D341Med (cell line): Measurements from ENCODE around the gene TBK1.

Source experiments
- DNase-seq: peaks from one replicate; pipeline ENCODE4 v3.0.0; 2012; ENCODE audit warnings: low spot score

Gene TBK1

GRCh38 chr12:64452559-64453329, 824 bp downstream of the TBK1 start:
- DNase-seq, result no peak

DNA sequence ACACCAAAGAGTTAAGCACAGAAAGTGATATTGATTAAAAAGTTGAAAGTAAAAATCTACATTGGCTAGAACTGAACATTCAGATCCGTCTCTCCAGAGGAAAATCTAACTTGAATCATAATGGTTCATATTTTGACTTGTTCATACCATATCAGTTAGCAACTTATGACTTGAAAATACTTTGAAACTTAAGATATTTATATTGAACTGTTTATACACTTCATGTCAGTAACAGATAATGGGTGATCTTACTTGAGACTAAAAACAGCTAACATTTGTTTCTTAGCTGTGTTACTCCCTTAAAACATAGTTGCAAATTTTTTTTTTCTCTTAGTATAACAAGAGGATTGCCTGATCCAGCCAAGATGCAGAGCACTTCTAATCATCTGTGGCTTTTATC, 3.6 kb downstream of the TBK1 start:
- no peak for DNase-seq

- DNase-seq, result no peak
Observed at GRCh38 chr12:64456119-64456518, 4.2 kb downstream of the TBK1 start.

- DNase-seq, result no peak
Observed at GRCh38 chr12:64457032-64457431, 5.1 kb downstream of the TBK1 start.

DNA sequence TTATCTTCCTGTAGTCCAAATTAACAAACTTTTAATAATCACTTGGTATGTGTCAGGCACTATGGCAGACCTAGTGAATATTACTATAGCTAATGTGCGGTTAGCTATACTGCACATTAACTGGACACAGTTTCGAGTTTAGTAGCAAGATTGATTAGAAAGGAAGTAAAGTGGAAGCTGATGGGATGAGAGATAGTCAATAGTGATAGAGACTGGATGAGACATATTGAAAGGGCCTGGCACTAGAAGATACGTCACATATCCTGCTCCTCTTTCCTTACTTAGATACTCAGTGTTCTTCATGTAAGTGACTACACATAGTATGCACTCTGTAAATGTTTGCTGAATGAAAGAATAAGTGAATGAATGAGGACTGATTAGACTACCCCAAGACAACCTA, 5.5 kb downstream of the TBK1 start:
- DNase-seq, result no peak

- no peak for DNase-seq
Observed at GRCh38 chr12:64457923-64458322, 6.0 kb downstream of the TBK1 start.

DNA sequence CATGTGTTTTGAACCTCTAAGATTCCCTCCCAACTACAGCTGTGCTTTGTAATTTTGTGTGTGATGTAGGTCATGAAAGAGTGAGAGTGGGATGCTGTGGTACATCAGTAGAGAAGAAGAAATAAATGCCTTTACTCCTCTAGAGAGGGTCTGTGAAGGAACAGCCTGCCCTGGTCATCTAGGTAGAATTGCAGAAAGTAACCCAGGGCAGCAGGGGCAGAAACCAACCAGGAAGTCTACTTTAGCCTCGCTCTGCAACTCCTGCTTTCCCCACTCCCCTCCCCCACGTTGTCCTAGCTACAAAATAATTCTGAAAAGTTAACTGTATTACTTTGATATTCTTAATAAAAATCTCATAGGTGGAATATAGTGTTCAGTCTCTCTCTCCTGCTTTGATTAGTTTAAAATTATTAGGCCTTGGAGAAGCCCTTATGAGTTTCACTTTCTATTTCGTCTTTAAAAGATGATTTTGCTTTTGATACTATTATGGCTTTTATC, 7.5 kb downstream of the TBK1 start:
- no peak for DNase-seq

GRCh38 chr12:64461634-64462414, 9.9 kb downstream of the TBK1 start:
- DNase-seq, result no peak

DNA sequence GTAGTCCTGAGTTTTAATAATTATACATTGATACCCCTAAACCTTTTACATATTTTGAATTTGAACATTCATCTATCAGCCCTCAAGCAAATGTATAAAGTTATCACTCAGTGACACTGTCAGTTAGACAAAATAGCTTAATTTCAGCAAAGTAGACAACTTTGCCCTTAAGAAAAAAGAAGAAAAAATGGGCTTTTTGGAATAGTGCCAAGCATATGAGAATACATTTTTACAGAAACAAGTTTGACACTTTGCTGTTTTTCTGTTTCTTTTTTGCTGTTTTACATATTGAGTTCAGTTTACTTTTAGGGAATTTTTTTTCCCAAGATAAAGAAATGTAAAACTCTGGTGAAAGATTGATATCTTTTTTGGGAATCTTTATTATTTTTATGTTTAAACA, 14.3 kb downstream of the TBK1 start:
- DNase-seq, result no peak

DNA sequence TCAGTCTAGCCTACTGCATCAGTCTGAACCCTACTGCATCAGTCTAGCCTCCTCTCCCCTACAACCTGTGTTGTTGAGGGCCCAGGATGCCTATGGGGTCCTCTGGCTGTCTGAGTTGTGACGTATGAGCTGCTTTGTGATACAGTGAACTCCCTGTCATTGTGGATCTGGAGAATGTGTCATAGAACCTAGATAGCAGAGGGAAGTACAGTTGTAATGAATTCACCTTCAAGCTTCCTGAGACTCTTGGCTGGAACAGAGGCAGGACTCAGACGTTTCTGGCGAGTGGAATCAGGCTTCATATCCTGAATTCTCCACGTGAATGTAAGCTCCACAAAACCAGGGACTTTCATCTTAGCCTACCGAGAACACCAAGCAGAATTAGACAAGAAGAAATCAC, 17.0 kb downstream of the TBK1 start:
- no peak for DNase-seq

- DNase-seq, result no peak
Observed at GRCh38 chr12:64469455-64470142, 17.7 kb downstream of the TBK1 start.

DNA sequence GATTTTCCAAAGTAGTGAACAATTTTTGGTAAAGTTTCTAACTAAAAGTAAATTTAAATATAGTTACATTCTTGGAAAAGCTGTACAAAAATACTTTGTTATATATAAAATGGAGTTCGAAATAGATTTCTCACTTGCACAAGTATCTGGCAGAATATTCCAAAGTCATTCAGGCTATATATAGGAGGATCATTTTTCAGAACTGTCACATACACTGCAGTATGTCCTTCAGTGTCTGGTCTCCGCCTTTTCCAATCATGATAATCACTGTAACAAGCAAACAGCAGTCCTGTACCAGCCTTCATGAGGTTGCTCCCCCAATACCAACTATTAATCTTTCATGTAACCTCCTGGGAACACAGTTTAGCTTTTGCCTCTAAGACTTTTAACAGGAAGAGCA, 18.6 kb downstream of the TBK1 start:
- no peak for DNase-seq

GRCh38 chr12:64473176-64473575, 21.3 kb downstream of the TBK1 start:
- DNase-seq, result no peak

- no peak for DNase-seq
Observed at GRCh38 chr12:64475518-64475917, 23.6 kb downstream of the TBK1 start.

DNA sequence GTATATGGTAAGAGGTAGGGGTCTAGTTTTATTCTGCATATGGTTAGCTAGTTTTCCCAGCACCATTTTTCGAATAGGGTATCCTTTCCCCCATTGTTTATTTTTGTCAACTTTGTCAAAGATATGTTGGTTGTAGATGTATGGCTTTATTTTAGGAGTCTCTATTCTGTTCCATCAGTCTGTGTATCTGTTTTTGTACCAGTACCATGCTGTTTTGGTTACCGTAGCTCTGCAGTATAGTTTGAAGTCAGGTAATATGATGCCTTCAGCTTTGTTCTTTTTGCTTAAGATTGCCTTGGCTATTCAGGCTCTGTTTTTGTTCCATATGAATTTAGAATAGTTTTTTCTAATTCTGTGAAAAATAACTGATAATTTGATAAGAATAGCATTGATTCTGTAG, 24.9 kb downstream of the TBK1 start:
- no peak for DNase-seq

DNA sequence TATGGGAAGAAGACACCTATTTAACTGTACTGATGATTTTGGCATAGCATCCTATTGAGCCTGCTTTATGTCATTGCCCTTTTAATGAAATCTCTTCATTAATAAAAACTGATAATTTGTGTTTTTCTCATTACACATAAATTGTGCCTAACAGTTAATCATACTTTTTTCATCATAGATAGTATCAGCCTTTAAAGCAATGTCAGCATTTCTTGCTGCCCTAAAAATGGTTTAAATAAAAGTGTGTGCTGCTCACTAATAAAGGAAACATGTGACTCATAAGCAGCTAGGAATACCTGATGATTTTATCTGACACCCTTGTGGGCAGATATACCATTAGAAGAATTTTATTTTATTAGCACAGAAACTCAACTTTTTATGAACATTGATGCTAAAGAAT, 26.7 kb downstream of the TBK1 start:
- DNase-seq, result no peak

- no peak for DNase-seq
Observed at GRCh38 chr12:64480148-64480547, 28.2 kb downstream of the TBK1 start.

- DNase-seq, result no peak
Observed at GRCh38 chr12:64486657-64487056, 34.7 kb downstream of the TBK1 start.

- no peak for DNase-seq
Observed at GRCh38 chr12:64491718-64492117, 39.8 kb downstream of the TBK1 start.

DNA sequence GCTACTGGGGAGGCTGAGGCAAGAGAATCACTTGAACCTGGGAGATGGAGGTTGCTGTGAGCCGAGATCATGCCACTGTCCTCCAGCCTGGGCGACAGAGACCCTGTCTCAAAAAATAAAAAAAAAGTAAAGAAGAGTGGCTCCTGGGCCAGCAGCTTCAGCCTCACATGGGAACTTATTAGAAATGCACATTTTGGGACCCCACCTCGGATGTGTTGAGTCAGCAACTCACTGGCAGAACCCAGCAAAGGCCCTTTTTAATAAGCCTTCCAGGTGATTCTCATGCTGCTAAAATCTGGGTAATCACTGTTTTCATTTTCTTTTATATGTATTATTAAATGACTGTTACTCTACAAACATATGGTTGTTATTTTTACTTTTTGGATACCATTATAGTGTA, 41.6 kb downstream of the TBK1 start:
- DNase-seq, result no peak

DNA sequence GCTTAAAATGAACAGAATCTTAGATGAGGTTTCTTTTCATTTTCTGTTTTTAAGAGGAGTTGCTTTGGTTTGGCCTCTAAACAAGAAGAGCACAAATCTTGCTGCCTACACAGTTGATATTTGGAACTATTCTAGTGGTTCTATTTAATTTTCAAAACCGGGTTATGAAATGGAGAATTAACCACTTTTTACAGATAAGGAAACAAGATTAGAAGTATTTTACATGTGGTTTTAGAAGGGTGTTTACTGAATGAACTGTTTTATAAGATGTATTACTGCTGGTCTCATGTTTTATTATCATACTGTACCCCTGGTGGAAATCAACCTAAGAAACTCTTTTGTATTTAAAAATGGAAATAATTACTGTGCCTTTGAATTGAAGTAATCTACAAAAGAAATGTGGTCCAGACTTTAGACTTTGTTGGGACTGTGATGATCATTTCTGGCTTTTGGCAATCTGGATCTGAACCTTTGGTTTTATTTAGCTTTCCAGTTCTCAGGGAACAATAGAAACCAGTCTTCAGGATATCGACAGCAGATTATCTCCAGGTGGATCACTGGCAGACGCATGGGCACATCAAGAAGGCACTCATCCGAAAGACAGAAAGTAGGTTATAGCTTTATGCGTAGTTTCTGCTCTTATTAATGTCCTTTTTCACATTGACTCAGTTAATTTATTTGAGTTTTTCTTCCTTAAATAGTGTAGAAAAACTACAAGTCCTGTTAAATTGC, 43.2 kb downstream of the TBK1 start:
- no peak for DNase-seq

- no peak for DNase-seq
Observed at GRCh38 chr12:64496839-64497400, 45.0 kb downstream of the TBK1 start.
